Lung (tissue), 12 donors: ENCODE measurements around the gene GRK6. TPM values are rescaled to one million over a fixed set of nuclear protein-coding genes. Genes with fewer than 3 reads are reported as not detected.

ENCODE experiments used
- ATAC-seq: fragments of 200-7000 bp; cut with Tn5 transposase; one replicate; pipeline ENCODE4 v1.9.1; 2020; ENCODE audit warnings: moderate number of reproducible peaks; ENCODE audit not compliant: insufficient read depth, low FRiP score
- DNase-seq, 3 donors: peaks; one replicate each; pipeline ENCODE4 v3.0.0-alpha.2; 2013 to 2017
- H3K27ac ChIP-seq, 2 donors: one replicate each; pipeline ENCODE4 v1.5.1; 2013; ENCODE audit warnings: mild to moderate bottlenecking in 2 of 2, moderate library complexity in 2 of 2, control low read depth in 1 of 2, inconsistent platforms in 1 of 2, low read depth in 1 of 2, low read length in 1 of 2
- H3K27me3 ChIP-seq, 3 donors: one replicate each; pipeline ENCODE4 v1.5.1; 2013; ENCODE audit warnings: low read length in 2 of 3; ENCODE audit not compliant: control insufficient read depth in 3 of 3, insufficient read depth in 3 of 3
- H3K36me3 ChIP-seq, 4 donors: one replicate each; pipeline ENCODE4 v1.5.1; 2013; ENCODE audit warnings: low read length in 4 of 4, mild to moderate bottlenecking in 1 of 4, moderate library complexity in 1 of 4; ENCODE audit not compliant: control insufficient read depth in 4 of 4, insufficient read depth in 4 of 4
- H3K4me1 ChIP-seq, 5 donors: one replicate each; pipeline ENCODE4 v1.5.1; 2013; ENCODE audit warnings: low read length in 5 of 5, mild to moderate bottlenecking in 2 of 5, moderate library complexity in 1 of 5; ENCODE audit not compliant: control insufficient read depth in 5 of 5, insufficient read depth in 5 of 5
- H3K4me3 ChIP-seq: one replicate; pipeline ENCODE4 v1.5.1; 2013; ENCODE audit warnings: mild to moderate bottlenecking, control low read depth, moderate library complexity
- H3K9ac ChIP-seq, 2 donors: one replicate each; pipeline ENCODE4 v1.5.1; 2013; ENCODE audit warnings: low read length in 2 of 2, control low read depth in 1 of 2; ENCODE audit not compliant: insufficient read depth in 1 of 2
- H3K9me3 ChIP-seq, 4 donors: one replicate each; pipeline ENCODE4 v1.5.1; 2013; ENCODE audit warnings: low read length in 3 of 4, mild to moderate bottlenecking in 1 of 4, moderate library complexity in 1 of 4; ENCODE audit not compliant: control insufficient read depth in 4 of 4, insufficient read depth in 3 of 4
- WGBS, 2 donors: extraction: QIAGEN DNeasy Blood & Tissue Kit; methylation state at CpG; one replicate each; pipeline ENCODE4 v1.1.7; 2013; 5-methylcytosine and 5-hydroxymethylcytosine counted together
- polyA plus RNA-seq, 2 donors: library from polyadenylated mRNA; stranded (reverse); fragments of 200-250 nt; gene quantifications; one replicate each; pipeline ENCODE4 v1.2.1, GENCODE V29; 2013
- total RNA-seq, 2 donors: library from RNA; depleted of rRNA in 1 of 2; stranded (reverse); fragments of >200 nt in 1 of 2; gene quantifications; one replicate each; pipeline ENCODE4 v1.2.1, GENCODE V29; 2014 to 2021
- TF ChIP-seq, protein P1 (sequence below): IDR thresholded peaks from 2 replicates; pipeline ENCODE4 v1.5.1; 2012; ENCODE audit warnings: mild to moderate bottlenecking; ENCODE audit errors: control extremely low read depth, extremely low read depth
- donor health status: control.
- donor health status: control.
- donor health status: Bipolar disorder and iron deficiency.
- donor health status: healthy.
- donor health status: DM: yes; HTN: yes; CAD: no.

GRK6 gene
- total and polyA plus RNA-seq, 4 donors = 20.7 to 68.0 (median 40.3) TPM

DNA sequence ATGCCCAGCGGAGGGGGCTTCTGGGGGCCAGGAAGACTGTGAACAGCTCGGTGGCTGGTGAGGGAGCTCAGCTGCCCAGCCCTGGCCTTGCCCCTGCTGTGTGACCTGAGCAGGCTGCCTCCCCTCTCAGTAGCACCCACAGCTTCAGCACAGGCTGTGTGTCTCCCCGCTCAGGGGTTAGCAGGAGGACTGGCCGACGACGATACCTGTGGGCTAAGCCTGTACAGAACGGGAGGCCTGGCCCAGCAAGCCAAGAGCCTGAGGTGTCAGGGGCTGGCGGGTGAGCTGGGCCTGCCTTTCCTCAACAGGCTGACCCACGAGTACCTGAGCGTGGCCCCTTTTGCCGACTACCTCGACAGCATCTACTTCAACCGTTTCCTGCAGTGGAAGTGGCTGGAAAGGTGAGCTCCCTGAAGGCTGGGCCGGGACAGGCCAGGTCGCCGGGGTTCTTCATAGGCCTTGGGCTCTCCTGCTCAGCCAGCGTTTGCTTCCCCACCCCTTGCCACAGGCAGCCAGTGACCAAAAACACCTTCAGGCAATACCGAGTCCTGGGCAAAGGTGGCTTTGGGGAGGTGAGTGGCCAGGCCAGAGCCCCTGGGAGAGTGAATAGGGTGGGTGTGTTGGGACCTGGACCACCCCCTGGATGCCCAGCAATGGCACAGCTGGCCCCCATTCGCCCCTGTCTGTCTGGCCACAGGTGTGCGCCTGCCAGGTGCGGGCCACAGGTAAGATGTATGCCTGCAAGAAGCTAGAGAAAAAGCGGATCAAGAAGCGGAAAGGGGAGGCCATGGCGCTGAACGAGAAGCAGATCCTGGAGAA, 6.6 kb downstream of the GRK6 start:
- 92 to 95% methylated on average over 25 of the region's 25 CpGs for WGBS, 2 donors
- Histone ChIP-seq H3K4me1 (peaks cover 0 to 12% (median 0%) of the 10 kb centered on the region in 5 donors), H3K4me3 (no peak overlapping the region), H3K27ac (no peak overlapping the region), H3K36me3 (peaks cover 0 to 66% (median 26%) of the 10 kb centered on the region in 4 donors), H3K9me3 (no peaks in the 10 kb centered on the region), H3K27me3 (no peaks in the 10 kb centered on the region), H3K9ac (no peak overlapping the region)
- TF ChIP-seq, protein P1, sequence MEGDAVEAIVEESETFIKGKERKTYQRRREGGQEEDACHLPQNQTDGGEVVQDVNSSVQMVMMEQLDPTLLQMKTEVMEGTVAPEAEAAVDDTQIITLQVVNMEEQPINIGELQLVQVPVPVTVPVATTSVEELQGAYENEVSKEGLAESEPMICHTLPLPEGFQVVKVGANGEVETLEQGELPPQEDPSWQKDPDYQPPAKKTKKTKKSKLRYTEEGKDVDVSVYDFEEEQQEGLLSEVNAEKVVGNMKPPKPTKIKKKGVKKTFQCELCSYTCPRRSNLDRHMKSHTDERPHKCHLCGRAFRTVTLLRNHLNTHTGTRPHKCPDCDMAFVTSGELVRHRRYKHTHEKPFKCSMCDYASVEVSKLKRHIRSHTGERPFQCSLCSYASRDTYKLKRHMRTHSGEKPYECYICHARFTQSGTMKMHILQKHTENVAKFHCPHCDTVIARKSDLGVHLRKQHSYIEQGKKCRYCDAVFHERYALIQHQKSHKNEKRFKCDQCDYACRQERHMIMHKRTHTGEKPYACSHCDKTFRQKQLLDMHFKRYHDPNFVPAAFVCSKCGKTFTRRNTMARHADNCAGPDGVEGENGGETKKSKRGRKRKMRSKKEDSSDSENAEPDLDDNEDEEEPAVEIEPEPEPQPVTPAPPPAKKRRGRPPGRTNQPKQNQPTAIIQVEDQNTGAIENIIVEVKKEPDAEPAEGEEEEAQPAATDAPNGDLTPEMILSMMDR = no peak
- no peak for ATAC-seq
- no peak for DNase-seq

DNA sequence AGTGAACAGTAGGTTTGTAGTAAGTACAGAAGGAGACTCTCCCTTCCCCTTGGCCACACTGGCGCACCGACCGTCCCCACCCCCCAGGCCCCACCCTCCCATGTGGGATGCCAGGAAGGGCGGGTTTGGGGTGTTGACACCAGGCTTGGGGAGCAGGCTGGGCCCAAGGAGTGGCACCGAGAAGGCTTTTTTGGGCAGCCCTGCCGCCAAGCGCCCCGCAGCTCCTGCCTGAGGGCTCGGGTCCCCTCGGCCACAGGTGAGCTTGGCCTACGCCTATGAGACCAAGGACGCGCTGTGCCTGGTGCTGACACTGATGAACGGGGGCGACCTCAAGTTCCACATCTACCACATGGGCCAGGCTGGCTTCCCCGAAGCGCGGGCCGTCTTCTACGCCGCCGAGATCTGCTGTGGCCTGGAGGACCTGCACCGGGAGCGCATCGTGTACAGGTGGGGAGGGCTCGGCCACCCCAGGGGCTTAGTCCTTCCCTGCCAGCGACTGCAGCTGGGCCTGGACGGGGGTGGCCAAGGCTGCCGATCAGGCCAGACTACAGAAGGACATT, 7.3 kb downstream of the GRK6 start:
- TF ChIP-seq, protein P1 = no peak
- no peak for ATAC-seq
- H3K27ac ChIP-seq = no peak overlapping the region
- peaks cover 0 to 69% (median 28%) of the 10 kb centered on the region in 4 donors for H3K36me3 ChIP-seq
- H3K27me3 ChIP-seq = no peaks in the 10 kb centered on the region
- no peaks in the 10 kb centered on the region for H3K9me3 ChIP-seq
- H3K9ac ChIP-seq = no peak overlapping the region
- DNase-seq = no peak
- H3K4me1 ChIP-seq = peaks cover 0 to 9% (median 0%) of the 10 kb centered on the region in 5 donors
- H3K4me3 ChIP-seq = no peak overlapping the region
- WGBS, 2 donors = 88 to 93% methylated on average over 29 of the region's 29 CpGs

DNA sequence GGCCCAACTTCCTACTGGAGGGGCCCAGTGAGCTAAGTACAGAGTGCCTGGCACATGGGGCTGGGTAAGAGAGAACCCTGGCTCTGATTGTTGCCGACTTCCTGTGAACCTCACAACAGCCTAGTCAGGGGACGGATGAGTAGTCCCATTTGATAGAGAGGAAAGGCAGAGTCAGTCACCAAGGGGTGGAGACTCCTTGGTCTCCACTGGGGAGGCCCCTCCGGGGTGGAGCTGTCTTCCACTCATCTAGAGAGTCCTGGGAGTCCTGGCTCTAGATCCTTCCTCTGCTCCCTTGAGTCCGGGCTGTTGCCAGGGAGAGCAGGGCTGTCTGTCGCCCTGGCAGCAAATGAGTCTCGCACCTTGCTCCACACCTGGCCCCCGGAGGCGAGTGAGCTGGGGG, 8.0 kb downstream of the GRK6 start:
- Histone ChIP-seq H3K27me3 (no peaks in the 10 kb centered on the region), H3K9me3 (no peaks in the 10 kb centered on the region), H3K27ac (no peak overlapping the region), H3K4me3 (no peak overlapping the region), H3K4me1 (peaks cover 0 to 4% (median 0%) of the 10 kb centered on the region in 5 donors), H3K9ac (no peak overlapping the region), H3K36me3 (peaks cover 0 to 69% (median 29%) of the 10 kb centered on the region in 4 donors)
- DNase-seq (no peak), ATAC-seq (no peak)
- TF ChIP-seq, protein P1 = no peak
- 88 to 91% methylated on average over 8 of the region's 8 CpGs for WGBS, 2 donors
